Measurements from ENCODE around the gene CA5A. TPM values are rescaled to one million over a fixed set of nuclear protein-coding genes. Genes with fewer than 3 reads are reported as not detected.

The CA5A gene
- total and polyA plus RNA-seq, 2 of the 4 experiments (the other 2 are of a cell fraction): not detected

GRCh38 chr16:87881324-87882200 lies 54.8 kb downstream of the CA5A start (continued):
- no peak for TF ChIP-seq RCOR1 (IDR thresholded peaks at IDR 0.05; ENCODE audit: insufficient replicate concordance, low read length)

DNA sequence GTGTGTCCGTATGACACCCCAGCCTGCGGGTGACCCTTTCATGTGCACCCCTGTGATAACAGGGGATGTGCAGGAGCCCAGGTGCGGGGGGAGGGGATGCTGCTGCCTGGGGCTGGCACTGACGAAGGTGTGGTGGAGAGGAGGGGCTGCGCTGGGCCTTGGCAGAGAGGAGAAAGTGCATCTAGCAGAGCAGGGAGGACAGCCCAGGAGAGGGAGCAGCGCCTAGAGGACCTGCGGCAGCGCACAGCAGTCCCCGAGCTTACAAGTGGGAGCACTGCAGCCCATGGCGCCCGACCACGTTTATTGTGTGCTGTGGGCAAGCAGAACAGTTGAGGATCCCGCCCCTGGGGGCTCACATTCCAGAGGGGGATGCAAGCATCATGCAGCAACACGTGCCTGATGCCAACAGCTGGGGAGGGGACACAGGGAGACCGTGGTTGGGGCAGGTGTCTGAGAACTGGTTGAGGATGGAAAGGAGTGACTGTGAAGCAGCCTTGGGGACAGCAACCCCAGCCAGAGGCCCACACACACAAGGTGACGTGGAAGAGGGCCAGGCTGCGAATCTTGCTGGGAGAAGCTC lies 56.1 kb downstream of the CA5A start:
- Histone ChIP-seq H2BK20ac (ENCODE audit: low read depth, low read length) (no peak overlapping the region), H3K9ac (ENCODE audit: low read depth, low read length) (no peak overlapping the region), H3K9me1 (ENCODE audit: insufficient read depth, low read length) (no peaks in the 10 kb centered on the region), H4K5ac (ENCODE audit: low read depth, low read length) (no peak overlapping the region), H2AK5ac (ENCODE audit: low read depth, low read length) (no peak overlapping the region), H4K8ac (ENCODE audit: low read depth in 2 of 2, low read length in 2 of 2) (no peak overlapping the region), H3K4me1 (ENCODE audit: control insufficient read depth, insufficient read depth, low read length) (no peaks in the 10 kb centered on the region), H3K23ac (ENCODE audit: low read depth, low read length) (no peak overlapping the region), H3K14ac (replicated peaks; ENCODE audit: low read depth, low read length) (no peak overlapping the region), H3K79me1 (ENCODE audit: low read depth in 1 of 2, low read length in 2 of 2) (no peaks in the 10 kb centered on the region), H2BK15ac (ENCODE audit: low read depth, low read length) (no peak overlapping the region), H3K4ac (ENCODE audit: low read depth, low read length) (no peak overlapping the region), H3K9me3 (ENCODE audit: control insufficient read depth, insufficient read depth, low read length) (no peaks in the 10 kb centered on the region), H3K56ac (ENCODE audit: extremely low read depth, insufficient read depth, low read length) (no peak overlapping the region), H2BK5ac (ENCODE audit: low read depth, low read length, poor library complexity, severe bottlenecking) (no peak overlapping the region), H4K91ac (ENCODE audit: insufficient read depth, low read depth, low read length) (no peak overlapping the region), H3K18ac (ENCODE audit: low read depth, low read length) (no peak overlapping the region), H3K27ac (ENCODE audit: insufficient read depth, low read length) (no peak overlapping the region), H3K36me3 (ENCODE audit: control insufficient read depth, insufficient read depth, low read length) (no peaks in the 10 kb centered on the region), H3K4me3 (ENCODE audit: insufficient read depth, low read depth, low read length) (no peak overlapping the region), H3K27me3 (ENCODE audit: control insufficient read depth, insufficient read depth, low read length) (peaks cover 23% of the 10 kb centered on the region), H2AK9ac (replicated peaks; ENCODE audit: low read depth, low read length, poor library complexity) (no peak overlapping the region), H3K4me2 (ENCODE audit: low read depth, low read length) (no peak overlapping the region), H2AFZ (replicated peaks; ENCODE audit: low read length, poor library complexity) (no peak overlapping the region), H2BK120ac (ENCODE audit: low read depth, low read length) (no peak overlapping the region), H4K20me1 (ENCODE audit: insufficient read depth, low read length) (no peaks in the 10 kb centered on the region)
- POLR2A ChIA-PET (ENCODE audit: unreplicated experiment): no interaction called here
- ATAC-seq (ENCODE audit: low read depth) (no peak), DNase-seq (no peak)
- no TSS peak for BruUV-seq (replicated peaks)
- intact Hi-C loops (cut with micrococcal nuclease): no loop called here
- in situ Hi-C loops (cut with MboI; ENCODE audit: low sequenced_read_pairs): no loop called here
- dilution Hi-C loops (cut with HindIII; ENCODE audit: low sequenced_read_pairs, unreplicated experiment): no loop called here
- WGBS, 2 experiments (ENCODE audit: extremely low coverage in 2 of 2, insufficient read length in 1 of 2): 58% methylated on average over 8 of the region's 17 CpGs; no CpG with 5 or more reads in 1 of the 2 experiments
- CTCF ChIA-PET: no interaction called here
- TF ChIP-seq CHD1 (IDR thresholded peaks at IDR 0.05; ENCODE audit: low read depth, low read length) (no peak), RCOR1 (IDR thresholded peaks at IDR 0.05; ENCODE audit: insufficient replicate concordance, low read length) (no peak), FOS (IDR thresholded peaks at IDR 0.05; ENCODE audit: low read depth, low read length) (no peak), NFE2L2 (IDR thresholded peaks at IDR 0.05; ENCODE audit: low read depth, low read length) (no peak), BHLHE40 (IDR thresholded peaks at IDR 0.05; ENCODE audit: low read depth, low read length) (no peak), RFX5 (IDR thresholded peaks at IDR 0.05; ENCODE audit: low read depth, low read length) (no peak), POLR2A (IDR thresholded peaks at IDR 0.05; ENCODE audit: low read depth, low read length) (no peak), RAD21 (IDR thresholded peaks at IDR 0.05; ENCODE audit: low read length) (no peak), MAZ (IDR thresholded peaks at IDR 0.05; ENCODE audit: borderline replicate concordance, low read depth, low read length) (no peak), SMC3 (IDR thresholded peaks at IDR 0.05; ENCODE audit: low read depth, low read length) (no peak)
- TF ChIP-seq, protein P1, sequence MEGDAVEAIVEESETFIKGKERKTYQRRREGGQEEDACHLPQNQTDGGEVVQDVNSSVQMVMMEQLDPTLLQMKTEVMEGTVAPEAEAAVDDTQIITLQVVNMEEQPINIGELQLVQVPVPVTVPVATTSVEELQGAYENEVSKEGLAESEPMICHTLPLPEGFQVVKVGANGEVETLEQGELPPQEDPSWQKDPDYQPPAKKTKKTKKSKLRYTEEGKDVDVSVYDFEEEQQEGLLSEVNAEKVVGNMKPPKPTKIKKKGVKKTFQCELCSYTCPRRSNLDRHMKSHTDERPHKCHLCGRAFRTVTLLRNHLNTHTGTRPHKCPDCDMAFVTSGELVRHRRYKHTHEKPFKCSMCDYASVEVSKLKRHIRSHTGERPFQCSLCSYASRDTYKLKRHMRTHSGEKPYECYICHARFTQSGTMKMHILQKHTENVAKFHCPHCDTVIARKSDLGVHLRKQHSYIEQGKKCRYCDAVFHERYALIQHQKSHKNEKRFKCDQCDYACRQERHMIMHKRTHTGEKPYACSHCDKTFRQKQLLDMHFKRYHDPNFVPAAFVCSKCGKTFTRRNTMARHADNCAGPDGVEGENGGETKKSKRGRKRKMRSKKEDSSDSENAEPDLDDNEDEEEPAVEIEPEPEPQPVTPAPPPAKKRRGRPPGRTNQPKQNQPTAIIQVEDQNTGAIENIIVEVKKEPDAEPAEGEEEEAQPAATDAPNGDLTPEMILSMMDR (conservative IDR thresholded peaks at IDR 0.05; ENCODE audit: low read depth, low read length): no peak
- TF ChIP-seq, protein P2, sequence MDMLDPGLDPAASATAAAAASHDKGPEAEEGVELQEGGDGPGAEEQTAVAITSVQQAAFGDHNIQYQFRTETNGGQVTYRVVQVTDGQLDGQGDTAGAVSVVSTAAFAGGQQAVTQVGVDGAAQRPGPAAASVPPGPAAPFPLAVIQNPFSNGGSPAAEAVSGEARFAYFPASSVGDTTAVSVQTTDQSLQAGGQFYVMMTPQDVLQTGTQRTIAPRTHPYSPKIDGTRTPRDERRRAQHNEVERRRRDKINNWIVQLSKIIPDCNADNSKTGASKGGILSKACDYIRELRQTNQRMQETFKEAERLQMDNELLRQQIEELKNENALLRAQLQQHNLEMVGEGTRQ (IDR thresholded peaks at IDR 0.05; ENCODE audit: low read depth, low read length): no peak

Data from IMR-90 (cell line).